Neural cell (in vitro differentiated cells): ENCODE measurements around the gene CBR4. TPM values are rescaled to one million over a fixed set of nuclear protein-coding genes. Genes with fewer than 3 reads are reported as not detected.

ENCODE experiments used
- H2AFZ ChIP-seq: fragments of 200-600, 300-800 bp; sonication (generic), shearing (Covaris generic); 2 replicates; pipeline ENCODE4 v1.6.0; 2014; ENCODE audit warnings: low read depth, mild to moderate bottlenecking, antibody characterized with exemption, low read length, moderate library complexity
- H3F3A ChIP-seq: fragments of 200-600 bp; shearing (Covaris generic); 2 replicates; pipeline ENCODE4 v1.6.1; 2016; ENCODE audit warnings: mild to moderate bottlenecking, moderate library complexity, mixed read lengths, antibody characterized with exemption, low read length; ENCODE audit not compliant: insufficient read depth, poor library complexity, severe bottlenecking
- H3K27ac ChIP-seq: fragments of 200-600, 300-800 bp; sonication (generic), shearing (Covaris generic); 2 replicates; pipeline ENCODE4 v1.5.1; 2014; ENCODE audit warnings: mild to moderate bottlenecking, low read length, moderate library complexity
- H3K27me3 ChIP-seq: fragments of 300-800, 200-600 bp; sonication (generic), shearing (Covaris generic); 2 replicates; pipeline ENCODE4 v1.6.0; 2014; ENCODE audit warnings: mild to moderate bottlenecking, low read depth, low read length, moderate library complexity; ENCODE audit not compliant: insufficient read depth
- H3K36me3 ChIP-seq: fragments of 300-800, 200-600 bp; sonication (generic), shearing (Covaris generic); 2 replicates; pipeline ENCODE4 v1.5.1; 2014; ENCODE audit warnings: mild to moderate bottlenecking, antibody characterized with exemption, low read length, moderate library complexity; ENCODE audit not compliant: insufficient read depth
- H3K4me2 ChIP-seq: fragments of 300-800, 200-600 bp; sonication (generic), shearing (Covaris generic); 2 replicates; pipeline ENCODE4 v1.6.0; 2014; ENCODE audit warnings: mild to moderate bottlenecking, low read length
- H3K4me3 ChIP-seq: fragments of 300-800, 200-600 bp; sonication (generic), shearing (Covaris generic); 2 replicates; pipeline ENCODE4 v1.5.1; 2014; ENCODE audit warnings: mild to moderate bottlenecking, low read length, moderate library complexity
- H3K79me2 ChIP-seq: fragments of 200-600 bp; shearing (Covaris generic); replicated peaks from 2 replicates; pipeline ENCODE4 v1.6.0; 2014; ENCODE audit warnings: mild to moderate bottlenecking, low read length, moderate library complexity; ENCODE audit not compliant: insufficient read depth
- H3K9ac ChIP-seq: fragments of 300-800, 200-600 bp; sonication (generic), shearing (Covaris generic); 2 replicates; pipeline ENCODE4 v1.6.1; 2016; ENCODE audit warnings: mild to moderate bottlenecking, low read length, mixed read lengths
- H3K9me2 ChIP-seq: fragments of 200-600 bp; shearing (Covaris generic); 2 replicates; pipeline ENCODE4 v1.6.1; 2016; ENCODE audit warnings: mild to moderate bottlenecking, low read length, mixed read lengths; ENCODE audit not compliant: insufficient read depth
- H3K9me3 ChIP-seq: fragments of 200-600, 300-800 bp; sonication (generic), shearing (Covaris generic); 2 replicates; pipeline ENCODE4 v1.6.1; 2016; ENCODE audit warnings: mild to moderate bottlenecking, mixed run types, low read length, moderate library complexity, mixed read lengths
- H4K20me1 ChIP-seq: fragments of 200-600 bp; shearing (Covaris generic); 2 replicates; pipeline ENCODE4 v1.6.1; 2016; ENCODE audit warnings: mild to moderate bottlenecking, mixed run types; ENCODE audit not compliant: insufficient read depth
- CTCF ChIP-seq: fragments of 450-650 bp; IDR thresholded peaks from 2 replicates; pipeline ENCODE4 v1.5.1; 2014; ENCODE audit warnings: antibody characterized with exemption, mild to moderate bottlenecking, moderate library complexity; ENCODE audit not compliant: poor library complexity, severe bottlenecking
- EP300 ChIP-seq: fragments of 450-650 bp; conservative IDR thresholded peaks from 2 replicates; pipeline ENCODE4 v1.6.1; 2014; ENCODE audit warnings: antibody characterized with exemption, mild to moderate bottlenecking, moderate library complexity; ENCODE audit not compliant: poor library complexity, severe bottlenecking
- EZH2 ChIP-seq: fragments of 200-600, 300-800 bp; shearing (Covaris generic), sonication (generic); IDR thresholded peaks from 2 replicates; pipeline ENCODE4 v1.6.1; 2014; ENCODE audit warnings: antibody characterized with exemption, low read length, borderline replicate concordance, mild to moderate bottlenecking; ENCODE audit not compliant: insufficient read depth, poor library complexity, severe bottlenecking
- MXI1 ChIP-seq: fragments of 450-650 bp; conservative IDR thresholded peaks from 2 replicates; pipeline ENCODE4 v1.6.1; 2014; ENCODE audit warnings: antibody characterized with exemption, mild to moderate bottlenecking; ENCODE audit not compliant: poor library complexity, severe bottlenecking
- POLR2AphosphoS5 ChIP-seq: IDR thresholded peaks from 2 replicates; pipeline ENCODE4 v1.6.1; 2012
- RAD21 ChIP-seq: fragments of 450-650 bp; conservative IDR thresholded peaks from 2 replicates; pipeline ENCODE4 v1.6.1; 2014; ENCODE audit warnings: antibody characterized with exemption, mild to moderate bottlenecking, moderate library complexity
- REST ChIP-seq: IDR thresholded peaks from 2 replicates; pipeline ENCODE4 v1.6.1; 2012; ENCODE audit warnings: borderline replicate concordance
- SMC3 ChIP-seq: fragments of 450-650 bp; conservative IDR thresholded peaks from 2 replicates; pipeline ENCODE4 v1.6.1; 2014; ENCODE audit warnings: antibody characterized with exemption, mild to moderate bottlenecking, moderate library complexity; ENCODE audit not compliant: poor library complexity
- TAF1 ChIP-seq: IDR thresholded peaks from 2 replicates; pipeline ENCODE4 v1.6.1; 2012; ENCODE audit warnings: low read depth
- polyA plus RNA-seq: library from polyadenylated mRNA; depleted of rRNA; stranded (reverse); fragments of >200 nt; gene quantifications from 2 replicates; pipeline ENCODE4 v1.2.3, GENCODE V29; 2014

The CBR4 gene
- polyA plus RNA-seq, 1 donor from 2014 or later = 32.2 TPM

GRCh38 chr4:169017971-169018370, 7.9 kb upstream of the CBR4 start:
- Histone ChIP-seq H3K27ac (no peak overlapping the region), H3K9me2 (no peaks in the 10 kb centered on the region), H3K9me3 (no peaks in the 10 kb centered on the region), H3K9ac (no peak overlapping the region), H4K20me1 (no peaks in the 10 kb centered on the region), H2AFZ (no peak overlapping the region), H3K27me3 (no peaks in the 10 kb centered on the region), H3K4me3 (no peak overlapping the region), H3K4me2 (no peak overlapping the region), H3F3A (no peaks in the 10 kb centered on the region), H3K36me3 (no peaks in the 10 kb centered on the region), H3K79me2 (no peaks in the 10 kb centered on the region)
- TF ChIP-seq REST (no peak), SMC3 (no peak), TAF1 (no peak), EP300 (no peak), POLR2AphosphoS5 (no peak), RAD21 (no peak), EZH2 (no peak), MXI1 (no peak), CTCF (no peak)

GRCh38 chr4:169015186-169015623, 5.2 kb upstream of the CBR4 start:
- Histone ChIP-seq H2AFZ (no peak overlapping the region), H3K27ac (no peak overlapping the region), H3K9ac (no peak overlapping the region), H3K4me3 (no peak overlapping the region), H3K9me3 (no peaks in the 10 kb centered on the region), H3K9me2 (no peaks in the 10 kb centered on the region), H3K36me3 (no peaks in the 10 kb centered on the region), H4K20me1 (no peaks in the 10 kb centered on the region), H3F3A (no peaks in the 10 kb centered on the region), H3K79me2 (no peaks in the 10 kb centered on the region), H3K4me2 (no peak overlapping the region), H3K27me3 (no peaks in the 10 kb centered on the region)
- TF ChIP-seq EZH2 (no peak), REST (no peak), TAF1 (no peak), RAD21 (no peak), SMC3 (no peak), POLR2AphosphoS5 (no peak), CTCF (no peak), MXI1 (no peak), EP300 (no peak)
